WTC11 (cell line): ENCODE data around the gene ACSL4.

Experiments used
- CTCF ChIP-seq: fragments of 200-600 bp; IDR thresholded peaks from 2 replicates; pipeline ENCODE4 v1.8.0; 2022; ENCODE audit warnings: antibody characterized with exemption
- MAX ChIP-seq: sonication (generic); formaldehyde crosslinking; IDR thresholded peaks from 2 replicates; pipeline ENCODE4 v1.8.0; 2022; ENCODE audit warnings: mild to moderate bottlenecking, missing genetic modification reagents
- TF ChIP-seq, protein P1 (sequence below): sonication (generic); formaldehyde crosslinking; conservative IDR thresholded peaks from 2 replicates; pipeline ENCODE4 v1.8.1; 2022; ENCODE audit warnings: mild to moderate bottlenecking, missing genetic modification reagents

DNA sequence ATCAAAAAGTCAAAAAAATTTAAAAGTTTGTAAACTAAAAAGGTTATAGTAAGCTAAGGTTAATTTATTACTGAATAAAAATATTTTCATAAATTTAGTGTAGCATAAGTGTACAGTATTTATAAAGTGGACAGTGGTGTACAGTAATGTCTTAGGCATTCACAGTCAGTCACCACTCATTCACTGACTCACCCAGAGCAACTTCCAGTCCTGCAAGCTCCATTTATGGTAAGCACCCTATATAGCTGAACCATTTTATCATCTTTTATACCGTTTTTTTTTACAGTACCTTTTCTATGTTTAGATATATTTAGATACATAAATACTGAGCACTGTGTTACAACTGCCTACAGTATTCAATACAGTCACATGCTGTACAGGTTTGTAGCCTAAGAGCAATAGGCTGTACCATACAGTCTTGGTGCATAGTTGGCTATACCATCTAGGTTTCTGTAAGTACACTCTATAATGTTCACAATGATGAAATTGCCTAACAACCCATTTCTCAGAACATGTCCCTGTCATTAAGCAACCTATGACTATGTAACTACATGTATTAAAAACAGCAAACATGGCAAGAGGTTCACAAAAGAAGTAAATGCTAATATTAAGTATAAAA, 18.6 kb downstream of the ACSL4 start:
- TF ChIP-seq MAX (CRISPR knock-in tag) (no peak), CTCF (no peak)
- TF ChIP-seq, protein P1, sequence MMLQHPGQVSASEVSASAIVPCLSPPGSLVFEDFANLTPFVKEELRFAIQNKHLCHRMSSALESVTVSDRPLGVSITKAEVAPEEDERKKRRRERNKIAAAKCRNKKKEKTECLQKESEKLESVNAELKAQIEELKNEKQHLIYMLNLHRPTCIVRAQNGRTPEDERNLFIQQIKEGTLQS (CRISPR knock-in tag): no peak
